Uterus (tissue), 4 donors: Measurements from ENCODE around the gene BMERB1. TPM values are rescaled to one million over a fixed set of nuclear protein-coding genes. Genes with fewer than 3 reads are reported as not detected.
"Not testable (repeated sequence)": the region's sequence is repeated elsewhere in the genome, so short reads cannot be mapped to it uniquely, and the experiment has no call there.

ENCODE experiments used
- DNase-seq, 2 donors: peaks; one replicate each; pipeline ENCODE4 v3.0.0-alpha.2; 2019 to 2020
- H3K27ac ChIP-seq, 2 donors: fragments of 200-600 bp; sonication (generic); 1 replicate in 1 of 2; 2 replicates in 1 of 2; pipeline ENCODE4 v1.5.1; 2016 to 2018
- H3K27me3 ChIP-seq, 2 donors: fragments of 200-600 bp; sonication (generic); one replicate each; pipeline ENCODE4 v1.5.1; 2018 to 2019; ENCODE audit warnings: control low read depth in 1 of 2
- H3K36me3 ChIP-seq, 2 donors: fragments of 200-600 bp; sonication (generic); one replicate each; pipeline ENCODE4 v1.5.1; 2019; ENCODE audit warnings: control low read depth in 1 of 2
- H3K4me1 ChIP-seq, 2 donors: fragments of 200-600 bp; sonication (generic); one replicate each; pipeline ENCODE4 v1.5.1; 2018 to 2019; ENCODE audit warnings: control low read depth in 1 of 2
- H3K4me3 ChIP-seq, 2 donors: fragments of 200-600 bp; sonication (generic); 1 replicate in 1 of 2; 2 replicates in 1 of 2; pipeline ENCODE4 v1.5.1; 2018 to 2019; ENCODE audit warnings: mild to moderate bottlenecking in 1 of 2
- H3K9me3 ChIP-seq, 2 donors: fragments of 200-600 bp; sonication (generic); one replicate each; pipeline ENCODE4 v1.5.1; 2019; ENCODE audit warnings: control low read depth in 1 of 2
- POLR2A ChIP-seq, 2 donors: fragments of 450-650 bp; IDR thresholded peaks; one replicate each; pipeline ENCODE4 v1.6.1; 2016; ENCODE audit warnings: antibody characterized with exemption in 2 of 2, mild to moderate bottlenecking in 1 of 2, moderate library complexity in 1 of 2
- intact Hi-C: fragments of 100-400 bp; cut with DNase I; formaldehyde crosslinking; loops from one replicate; pipeline ENCODE4 v1.15.1; 2023; ENCODE audit warnings: low total_unique reads
- total RNA-seq, 4 donors: library from RNA; depleted of rRNA in 3 of 4; stranded (reverse); fragments of >200 nt in 3 of 4; gene quantifications; one replicate each; pipeline versions ENCODE4 v1.1.0 to v1.2.4, GENCODE V29; 2014 to 2023
- TF ChIP-seq, protein P1 (sequence below), 4 experiments: fragments of 200-600 bp in 2 of 4; fragments of 450-650 bp in 2 of 4; sonication (generic) in 2 of 4; IDR thresholded peaks; one replicate each; pipeline ENCODE4 v1.5.1; 2016 to 2019; ENCODE audit warnings: antibody characterized with exemption in 4 of 4, mild to moderate bottlenecking in 2 of 4, moderate library complexity in 1 of 4
- donor health status: DM: yes; HTN: yes; CAD: no.

BMERB1 gene
- total RNA-seq, 4 donors from 2014 or later: 12.8 to 98.9 (median 39.2) TPM

- H3K4me3 ChIP-seq: no peak overlapping the region
- H3K27ac ChIP-seq: no peak overlapping the region
- H3K4me1 ChIP-seq: no peaks in the 10 kb centered on the region
- intact Hi-C loops: no loop called here
- H3K27me3 ChIP-seq: no peaks in the 10 kb centered on the region
- DNase-seq: no peak
- no peaks in the 10 kb centered on the region for H3K9me3 ChIP-seq
- TF ChIP-seq, protein P1, sequence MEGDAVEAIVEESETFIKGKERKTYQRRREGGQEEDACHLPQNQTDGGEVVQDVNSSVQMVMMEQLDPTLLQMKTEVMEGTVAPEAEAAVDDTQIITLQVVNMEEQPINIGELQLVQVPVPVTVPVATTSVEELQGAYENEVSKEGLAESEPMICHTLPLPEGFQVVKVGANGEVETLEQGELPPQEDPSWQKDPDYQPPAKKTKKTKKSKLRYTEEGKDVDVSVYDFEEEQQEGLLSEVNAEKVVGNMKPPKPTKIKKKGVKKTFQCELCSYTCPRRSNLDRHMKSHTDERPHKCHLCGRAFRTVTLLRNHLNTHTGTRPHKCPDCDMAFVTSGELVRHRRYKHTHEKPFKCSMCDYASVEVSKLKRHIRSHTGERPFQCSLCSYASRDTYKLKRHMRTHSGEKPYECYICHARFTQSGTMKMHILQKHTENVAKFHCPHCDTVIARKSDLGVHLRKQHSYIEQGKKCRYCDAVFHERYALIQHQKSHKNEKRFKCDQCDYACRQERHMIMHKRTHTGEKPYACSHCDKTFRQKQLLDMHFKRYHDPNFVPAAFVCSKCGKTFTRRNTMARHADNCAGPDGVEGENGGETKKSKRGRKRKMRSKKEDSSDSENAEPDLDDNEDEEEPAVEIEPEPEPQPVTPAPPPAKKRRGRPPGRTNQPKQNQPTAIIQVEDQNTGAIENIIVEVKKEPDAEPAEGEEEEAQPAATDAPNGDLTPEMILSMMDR (IDR thresholded peaks at IDR 0.05): no peak
- no peak for TF ChIP-seq POLR2A (IDR thresholded peaks at IDR 0.05)
- no peaks in the 10 kb centered on the region for H3K36me3 ChIP-seq
These were observed 26.2 kb downstream of the BMERB1 start for GRCh38 chr16:15460601-15461000.

- no peaks in the 10 kb centered on the region for H3K36me3 ChIP-seq
- no peak overlapping the region for H3K4me3 ChIP-seq
- intact Hi-C loops: no loop called here
- no peaks in the 10 kb centered on the region for H3K9me3 ChIP-seq
- H3K27me3 ChIP-seq: no peaks in the 10 kb centered on the region
- H3K4me1 ChIP-seq: no peaks in the 10 kb centered on the region
- TF ChIP-seq POLR2A (IDR thresholded peaks at IDR 0.05): no peak
- TF ChIP-seq, protein P1 (IDR thresholded peaks at IDR 0.05): no peak
- no peak for DNase-seq
- H3K27ac ChIP-seq: no peak overlapping the region
These were observed 27.0 kb downstream of the BMERB1 start for GRCh38 chr16:15461376-15461775.

DNA sequence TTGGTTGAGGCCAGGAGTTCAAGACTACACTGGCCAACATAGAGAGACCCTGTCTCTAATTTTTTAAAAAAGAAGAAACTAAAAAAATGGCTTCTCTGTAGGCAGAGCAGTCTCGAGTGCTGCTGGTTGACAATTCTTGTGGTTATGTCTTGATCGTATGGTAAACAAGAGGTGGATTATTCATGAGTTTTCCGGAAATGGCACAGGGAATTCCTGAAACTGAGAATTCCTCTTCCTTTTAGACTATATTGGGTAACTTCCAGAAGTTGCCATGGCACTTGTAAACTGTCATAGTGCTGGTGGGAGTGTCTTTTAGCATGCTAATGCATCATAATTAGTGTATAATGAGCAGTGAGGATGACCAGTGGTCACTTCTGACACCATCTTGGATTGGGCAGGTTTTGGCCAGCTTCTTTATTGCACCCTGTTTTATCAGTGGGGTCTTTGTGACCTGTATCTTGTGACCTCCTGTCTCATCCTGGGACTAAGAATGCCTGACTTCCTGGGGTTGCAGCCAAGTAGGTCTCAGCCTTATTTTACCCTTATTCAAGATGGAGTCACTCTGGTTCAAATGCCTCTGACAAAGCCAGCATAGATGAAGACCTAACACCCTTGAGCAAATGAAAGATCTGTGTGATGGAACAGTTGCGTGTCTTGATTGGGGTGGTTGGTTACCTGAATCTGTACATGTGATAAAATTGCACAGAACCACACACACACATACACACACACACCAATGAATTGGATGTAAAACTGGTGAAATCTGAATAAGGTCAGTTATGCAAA lies 30.2 kb downstream of the BMERB1 start:
- H3K36me3 ChIP-seq: no peaks in the 10 kb centered on the region
- no peaks in the 10 kb centered on the region for H3K4me1 ChIP-seq
- no peaks in the 10 kb centered on the region for H3K27me3 ChIP-seq
- no peak for DNase-seq
- no peaks in the 10 kb centered on the region for H3K9me3 ChIP-seq
- no peak overlapping the region for H3K4me3 ChIP-seq
- TF ChIP-seq POLR2A (IDR thresholded peaks at IDR 0.05): no peak
- TF ChIP-seq, protein P1 (IDR thresholded peaks at IDR 0.05): no peak
- intact Hi-C loops: no loop called here
- H3K27ac ChIP-seq: no peak overlapping the region

DNA sequence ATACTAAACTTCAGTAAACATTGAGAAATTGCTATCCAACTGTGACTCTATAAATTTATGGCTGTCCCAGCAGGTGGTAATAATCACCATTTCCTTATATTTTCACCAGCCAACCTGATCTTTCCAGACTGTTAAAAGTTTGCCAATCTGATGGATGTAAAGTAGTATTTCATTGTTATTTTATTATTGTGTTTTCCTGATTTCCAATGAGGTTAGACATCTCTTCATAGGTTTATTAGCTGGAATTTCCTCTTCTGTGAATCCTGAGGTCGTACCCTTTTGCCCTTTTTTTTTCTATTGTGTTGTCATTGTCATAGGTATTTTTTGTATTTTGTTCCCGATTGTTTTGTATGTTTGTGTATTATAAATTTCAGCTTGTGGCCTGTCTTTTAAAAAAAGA lies 31.7 kb downstream of the BMERB1 start:
- H3K4me1 ChIP-seq: no peaks in the 10 kb centered on the region
- TF ChIP-seq, protein P1 (IDR thresholded peaks at IDR 0.05): no peak
- no peak for TF ChIP-seq POLR2A (IDR thresholded peaks at IDR 0.05)
- no peak overlapping the region for H3K4me3 ChIP-seq
- no peaks in the 10 kb centered on the region for H3K36me3 ChIP-seq
- DNase-seq: no peak
- H3K27me3 ChIP-seq: no peaks in the 10 kb centered on the region
- no peaks in the 10 kb centered on the region for H3K9me3 ChIP-seq
- intact Hi-C loops: no loop called here
- H3K27ac ChIP-seq: no peak overlapping the region

GRCh38 chr16:15466886-15467781 lies 32.7 kb downstream of the BMERB1 start:
- Histone ChIP-seq H3K27ac (no peak overlapping the region), H3K27me3 (no peaks in the 10 kb centered on the region), H3K9me3 (no peaks in the 10 kb centered on the region), H3K36me3 (no peaks in the 10 kb centered on the region), H3K4me3 (no peak overlapping the region), H3K4me1 (no peaks in the 10 kb centered on the region)
- intact Hi-C loops: no loop called here
- TF ChIP-seq, protein P1 (IDR thresholded peaks at IDR 0.05): peak in 3 of 4 experiments; percentile 7 to 21 (median 21)
- TF ChIP-seq POLR2A (IDR thresholded peaks at IDR 0.05): no peak
- DNase-seq: no peak

GRCh38 chr16:15476971-15477370 lies 42.6 kb downstream of the BMERB1 start:
- H3K27me3 ChIP-seq, intact Hi-C loops, H3K4me1 ChIP-seq, DNase-seq, H3K9me3 ChIP-seq, H3K36me3 ChIP-seq, H3K27ac ChIP-seq, H3K4me3 ChIP-seq: not testable (repeated sequence)
